GM12892 (cell line): ENCODE data around the gene JAZF1.

Source experiments
- POLR2A ChIP-seq: IDR thresholded peaks from 2 replicates; pipeline ENCODE4 v1.6.1; 2011; ENCODE audit warnings: low read depth, low read length, control low read depth
- POLR2AphosphoS5 ChIP-seq: IDR thresholded peaks from 2 replicates; pipeline ENCODE4 v1.6.1; 2011; ENCODE audit warnings: low read depth, low read length, control low read depth
- TAF1 ChIP-seq: IDR thresholded peaks from 2 replicates; pipeline ENCODE4 v1.6.1; 2011; ENCODE audit warnings: low read depth, mild to moderate bottlenecking, control low read depth, low read length, borderline replicate concordance

DNA sequence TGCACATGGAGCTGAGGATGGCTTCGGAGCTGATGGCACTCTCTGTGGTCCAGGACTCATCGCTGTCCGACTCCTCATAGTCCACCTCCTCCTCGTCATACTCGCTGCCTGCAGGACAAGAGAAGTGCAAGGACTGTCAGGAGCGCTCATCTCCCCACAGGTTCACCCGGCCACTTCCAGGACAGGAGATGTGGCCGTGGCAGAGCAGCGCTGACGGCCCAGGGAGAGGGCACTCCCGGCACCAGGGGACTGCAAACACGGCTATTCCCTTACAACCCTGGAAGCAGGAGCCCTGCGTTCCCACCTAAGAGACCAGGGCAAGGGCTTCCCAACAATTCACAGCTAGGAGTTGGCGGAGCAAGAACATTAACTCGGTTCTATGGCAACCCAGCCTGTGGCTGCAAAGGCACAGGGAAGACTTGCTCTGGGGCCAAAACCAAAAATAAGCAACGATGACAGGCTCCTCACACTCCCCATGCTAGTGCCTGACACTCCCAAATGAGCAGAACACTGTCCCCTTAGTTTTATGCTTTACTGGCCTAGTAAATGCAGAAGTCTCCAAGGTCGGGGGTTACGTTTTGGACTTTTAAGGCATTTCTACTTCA, 339.7 kb downstream of the JAZF1 start:
- TF ChIP-seq POLR2A (no peak), TAF1 (no peak), POLR2AphosphoS5 (no peak)
